Retinal pigment epithelial cell (primary cell): ENCODE measurements around the gene PPM1B.

ENCODE experiments used
- DNase-seq: peaks from one replicate; pipeline ENCODE4 v3.0.0-alpha.2; 2010; ENCODE audit warnings: low read depth
- H3K4me3 ChIP-seq: 2 replicates; pipeline ENCODE4 v1.5.1; 2011; ENCODE audit warnings: mild to moderate bottlenecking, low read length, control low read depth, moderate library complexity
- CTCF ChIP-seq: conservative IDR thresholded peaks from 2 replicates; pipeline ENCODE4 v1.5.1; 2011; ENCODE audit warnings: low read depth, low read length, control low read depth, inconsistent platforms

PPM1B gene

GRCh38 chr2:44152865-44153669 lies 15.6 kb upstream of the PPM1B start:
- DNase-seq = no peak
- no peak overlapping the region for H3K4me3 ChIP-seq
- TF ChIP-seq CTCF = no peak

- no peak overlapping the region for H3K4me3 ChIP-seq
- no peak for TF ChIP-seq CTCF
- DNase-seq = peak; percentile 73
Measured at GRCh38 chr2:44155666-44156446, 12.8 kb upstream of the PPM1B start.

- TF ChIP-seq CTCF = no peak
- no peak for DNase-seq
- H3K4me3 ChIP-seq = no peak overlapping the region
Measured at GRCh38 chr2:44163777-44164176, 4.9 kb upstream of the PPM1B start.

- DNase-seq = no peak
- H3K4me3 ChIP-seq = no peak overlapping the region
- no peak for TF ChIP-seq CTCF
Measured at GRCh38 chr2:44164617-44165016, 4.1 kb upstream of the PPM1B start.

- no peak for TF ChIP-seq CTCF
- H3K4me3 ChIP-seq = no peak overlapping the region
- no peak for DNase-seq
Measured at GRCh38 chr2:44166096-44166495, 2.6 kb upstream of the PPM1B start.

- TF ChIP-seq CTCF = no peak
Measured at GRCh38 chr2:44167311-44167907, 1.3 kb upstream of the PPM1B start.

More at GRCh38 chr2:44167311-44167907, 1.3 kb upstream of the PPM1B start:
- DNase-seq = no peak
- H3K4me3 ChIP-seq = peak overlapping the region; percentile 75
